ENCODE results near the gene PXK.

DNA sequence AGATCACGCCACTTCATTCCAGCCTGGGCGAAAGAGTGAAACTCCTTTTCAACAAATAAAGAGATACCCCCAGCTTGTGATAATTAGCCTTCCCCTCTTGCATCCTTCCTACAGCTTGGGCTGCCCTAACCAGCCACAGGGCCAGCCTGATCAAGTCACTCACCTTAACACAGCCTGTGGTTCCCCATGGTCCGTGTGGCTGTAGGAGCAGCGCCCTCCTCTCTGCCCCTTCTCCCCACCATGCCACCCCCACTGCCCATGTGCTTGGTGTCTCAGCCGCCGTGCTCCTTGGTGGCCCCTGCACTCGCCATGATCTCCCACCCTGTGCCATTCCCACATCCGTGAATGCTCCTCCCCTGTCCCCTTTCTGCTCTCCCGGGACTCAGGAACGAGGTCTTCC lies 39.8 kb upstream of the PXK start:
- TF ChIP-seq, protein P1, sequence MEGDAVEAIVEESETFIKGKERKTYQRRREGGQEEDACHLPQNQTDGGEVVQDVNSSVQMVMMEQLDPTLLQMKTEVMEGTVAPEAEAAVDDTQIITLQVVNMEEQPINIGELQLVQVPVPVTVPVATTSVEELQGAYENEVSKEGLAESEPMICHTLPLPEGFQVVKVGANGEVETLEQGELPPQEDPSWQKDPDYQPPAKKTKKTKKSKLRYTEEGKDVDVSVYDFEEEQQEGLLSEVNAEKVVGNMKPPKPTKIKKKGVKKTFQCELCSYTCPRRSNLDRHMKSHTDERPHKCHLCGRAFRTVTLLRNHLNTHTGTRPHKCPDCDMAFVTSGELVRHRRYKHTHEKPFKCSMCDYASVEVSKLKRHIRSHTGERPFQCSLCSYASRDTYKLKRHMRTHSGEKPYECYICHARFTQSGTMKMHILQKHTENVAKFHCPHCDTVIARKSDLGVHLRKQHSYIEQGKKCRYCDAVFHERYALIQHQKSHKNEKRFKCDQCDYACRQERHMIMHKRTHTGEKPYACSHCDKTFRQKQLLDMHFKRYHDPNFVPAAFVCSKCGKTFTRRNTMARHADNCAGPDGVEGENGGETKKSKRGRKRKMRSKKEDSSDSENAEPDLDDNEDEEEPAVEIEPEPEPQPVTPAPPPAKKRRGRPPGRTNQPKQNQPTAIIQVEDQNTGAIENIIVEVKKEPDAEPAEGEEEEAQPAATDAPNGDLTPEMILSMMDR (conservative IDR thresholded peaks at IDR 0.05): no peak
- no peak for TF ChIP-seq EZH2 (IDR thresholded peaks at IDR 0.05; ENCODE audit: low read depth)
